Right lobe of liver (tissue), 6 donors: ENCODE data around the gene RAB26. TPM values are rescaled to one million over a fixed set of nuclear protein-coding genes. Genes with fewer than 3 reads are reported as not detected.
"Not testable (repeated sequence)": the region's sequence is repeated elsewhere in the genome, so short reads cannot be mapped to it uniquely, and the experiment has no call there.

Experiments used
- ATAC-seq, 4 donors: fragments of 200-7000 bp; cut with Tn5 transposase; one replicate each; pipeline ENCODE4 v1.9.1; 2020; ENCODE audit warnings: mild to moderate bottlenecking in 4 of 4, moderate library complexity in 4 of 4
- DNase-seq, 3 donors: peaks; one replicate each; pipeline ENCODE4 v3.0.0-alpha.2; 2020
- H3K27ac ChIP-seq, 3 donors: fragments of 200-600 bp; one replicate each; pipeline ENCODE4 v1.8.0; 2022
- H3K27me3 ChIP-seq, 2 donors: fragments of 200-600 bp; one replicate each; pipeline ENCODE4 v1.8.0; 2022
- H3K36me3 ChIP-seq, 4 donors: fragments of 200-600 bp; sonication (generic) in 1 of 4; one replicate each; pipeline versions ENCODE4 v1.5.1 to v1.8.0; 2017 to 2022; ENCODE audit warnings: control low read depth in 1 of 4
- H3K4me1 ChIP-seq, 4 donors: fragments of 200-600 bp; sonication (generic) in 1 of 4; one replicate each; pipeline versions ENCODE4 v1.5.1 to v1.8.0; 2017 to 2022; ENCODE audit warnings: control low read depth in 1 of 4
- H3K4me3 ChIP-seq, 3 donors: fragments of 200-600 bp; one replicate each; pipeline ENCODE4 v1.8.0; 2022
- H3K9me3 ChIP-seq, 4 donors: fragments of 200-600 bp; sonication (generic) in 1 of 4; one replicate each; pipeline versions ENCODE4 v1.5.1 to v1.8.0; 2017 to 2022; ENCODE audit warnings: control low read depth in 1 of 4
- WGBS: methylation state at CpG from one replicate; pipeline ENCODE4 v1.1.6; 2018; ENCODE audit warnings: low coverage, low lambda C conversion rate; ENCODE audit not compliant: insufficient coverage; ENCODE audit errors: missing lambda C conversion rate; 5-methylcytosine and 5-hydroxymethylcytosine counted together
- intact Hi-C, 2 donors: fragments of 100-400 bp; cut with DNase I; formaldehyde crosslinking; loops; one replicate each; pipeline versions ENCODE4 v1.11.2 to v1.14.1; 2022
- total RNA-seq, 6 experiments: library from RNA; depleted of rRNA in 2 of 6; stranded (reverse); fragments of >200 nt in 2 of 6; fragmentation: NEBNext Ultra II Directional in 3 of 6; extraction: Animal tissue kit (Norgen Biotek cat#: 25700) in 3 of 6; gene quantifications; one replicate each; pipeline versions ENCODE4 v1.1.0 to v1.2.4, GENCODE V29; 2016 to 2023
- donor health status: DM: no; HTN: yes; CAD: no.
- donor health status: DM: no; HTN: no; CAD: no.
- donor health status: DM: no; HTN: no; CAD: no.
- donor health status: DM: no; HTN: yes; CAD: no.
- donor health status: DM: no; HTN: yes; CAD: no.

Gene RAB26
- total RNA-seq, 6 experiments from 2014 or later, result 3.8 to 14.6 (median 8.7) TPM

DNA sequence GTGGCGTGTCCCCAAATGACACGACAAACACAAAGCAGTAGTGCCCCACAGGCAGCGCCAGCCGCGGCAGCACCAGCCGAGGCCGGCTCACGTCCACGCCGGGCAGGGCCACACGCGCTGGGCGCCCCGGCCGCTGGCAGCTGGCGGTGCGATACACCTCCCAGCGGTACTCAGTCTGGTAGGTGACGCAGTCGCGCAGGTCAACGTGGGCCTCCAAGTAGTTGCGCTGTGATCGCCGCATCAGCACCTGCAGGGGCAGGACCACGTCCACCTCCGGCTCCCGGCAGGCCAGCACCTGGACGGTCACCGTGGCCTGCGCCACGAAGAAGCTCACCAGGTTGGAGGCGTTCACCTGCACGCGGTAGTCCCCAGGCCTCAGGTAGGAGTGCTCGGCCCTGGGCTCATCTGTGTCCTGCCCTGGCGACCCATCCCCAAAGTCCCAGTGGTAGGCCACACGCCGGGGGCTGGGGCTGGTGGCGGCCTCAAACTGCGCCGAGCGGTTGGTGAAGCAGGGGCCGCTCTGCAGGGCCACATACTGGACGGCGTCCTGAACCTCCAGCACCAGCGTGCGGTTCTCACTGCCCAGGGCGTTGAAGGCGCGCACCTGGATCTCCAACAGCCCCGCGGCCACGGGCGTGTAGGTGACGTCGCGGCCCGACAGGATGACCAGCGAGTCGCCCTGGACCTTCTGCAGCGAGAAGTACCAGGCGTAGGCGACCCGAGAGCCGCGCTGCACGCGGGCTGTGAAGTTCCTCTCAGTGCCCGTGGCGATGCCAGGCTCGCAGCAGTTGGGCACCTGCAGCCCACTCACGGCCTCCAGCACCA, 39.8 kb upstream of the RAB26 start:
- peak in 2 of 4 donors; percentile 10 to 11 for ATAC-seq
- peaks cover 0 to 18% (median 0%) of the 10 kb centered on the region in 4 donors for H3K36me3 ChIP-seq
- 91% methylated on average over 4 of the region's 73 CpGs for WGBS

DNA sequence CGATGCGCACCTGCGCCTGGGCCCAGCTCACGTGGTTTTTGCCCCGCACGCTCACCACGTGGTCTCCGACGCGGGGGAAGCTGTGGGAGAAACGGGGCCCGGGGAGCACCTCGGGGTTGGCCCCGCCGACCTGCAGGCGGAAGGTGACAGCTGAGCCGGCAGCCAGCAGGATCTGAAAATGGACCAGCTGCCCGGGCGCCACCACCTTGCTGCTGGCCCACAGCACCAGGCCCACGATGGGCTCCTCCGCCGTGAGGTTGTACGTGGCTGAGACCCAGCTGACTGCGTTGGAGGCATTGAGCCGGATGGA, 39.2 kb upstream of the RAB26 start:
- H3K9me3 ChIP-seq, H3K4me1 ChIP-seq, ATAC-seq, H3K27me3 ChIP-seq, intact Hi-C loops, H3K27ac ChIP-seq, H3K4me3 ChIP-seq, DNase-seq: not testable (repeated sequence)
- 80% methylated on average over 1 of the region's 25 CpGs for WGBS
- peaks cover 0 to 18% (median 0%) of the 10 kb centered on the region in 4 donors for H3K36me3 ChIP-seq

More for the DNA sequence above, 39.8 kb upstream of the RAB26 start:
- H3K4me1 ChIP-seq, H3K27me3 ChIP-seq, H3K9me3 ChIP-seq, intact Hi-C loops, H3K4me3 ChIP-seq, DNase-seq, H3K27ac ChIP-seq: not testable (repeated sequence)

DNA sequence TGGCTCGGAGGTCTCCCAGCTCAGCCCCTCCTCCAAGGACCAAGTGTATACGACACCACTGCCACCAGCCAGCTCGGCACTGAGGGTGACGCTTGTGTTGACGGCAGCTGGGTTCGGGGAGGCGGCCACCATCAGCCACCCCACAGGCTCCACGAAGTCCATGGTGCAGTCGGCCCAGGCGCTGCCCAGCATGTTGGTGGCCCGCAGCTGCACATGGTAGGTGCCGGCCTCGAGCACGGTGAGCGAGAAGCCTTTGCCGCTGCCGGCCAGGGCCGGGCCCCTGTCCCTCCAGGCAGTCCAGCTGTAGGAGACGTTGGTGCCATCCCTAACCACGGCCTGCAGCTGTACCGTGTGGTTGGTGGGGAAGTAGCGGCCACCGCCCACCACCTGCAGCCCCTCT, 38.6 kb upstream of the RAB26 start:
- H3K4me1 ChIP-seq, H3K9me3 ChIP-seq, DNase-seq, H3K4me3 ChIP-seq, H3K27me3 ChIP-seq, intact Hi-C loops, H3K27ac ChIP-seq: not testable (repeated sequence)
- ATAC-seq, result peak in 1 of 4 donors; percentile 14
- H3K36me3 ChIP-seq, result peaks cover 0 to 18% (median 0%) of the 10 kb centered on the region in 4 donors
- WGBS, result no CpG with 5 or more reads among the region's 23 CpGs

DNA sequence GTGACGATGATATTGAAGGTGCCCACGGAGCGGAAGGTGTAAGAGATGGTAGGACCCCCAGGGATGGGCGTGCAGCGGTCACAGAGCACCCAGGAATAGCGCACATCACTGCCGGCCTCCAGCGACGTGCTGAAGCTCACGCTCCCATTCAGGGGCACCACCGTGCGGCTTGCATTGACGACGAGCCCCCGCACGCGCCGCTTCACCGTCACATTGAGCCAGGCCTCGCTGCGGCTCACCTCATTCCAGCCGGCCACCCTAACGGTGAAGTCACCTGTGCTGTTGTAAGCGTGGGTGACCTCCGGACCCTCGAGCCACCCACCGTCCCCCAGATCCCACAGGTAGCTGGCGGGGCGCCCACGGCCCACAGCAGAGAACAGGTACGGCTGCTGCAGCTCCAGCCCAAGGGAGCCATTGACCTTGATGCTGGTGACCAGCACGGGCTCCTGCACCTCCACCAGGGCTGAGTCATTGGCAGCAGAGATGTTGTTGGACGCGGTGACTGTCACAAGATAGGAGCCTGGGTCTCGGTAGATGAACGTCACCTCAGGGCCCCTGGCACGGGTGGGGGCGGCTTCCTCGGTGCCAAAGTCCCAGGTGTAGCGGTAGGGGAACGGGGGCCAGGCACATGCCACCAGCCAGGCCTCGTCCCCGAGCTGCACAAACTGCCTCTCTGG, 38.0 kb upstream of the RAB26 start:
- H3K4me1 ChIP-seq, H3K27ac ChIP-seq, H3K27me3 ChIP-seq, H3K4me3 ChIP-seq, H3K9me3 ChIP-seq, DNase-seq, intact Hi-C loops: not testable (repeated sequence)
- H3K36me3 ChIP-seq, result peaks cover 0 to 18% (median 0%) of the 10 kb centered on the region in 4 donors
- peak in 3 of 4 donors; percentile 23 to 62 (median 41) for ATAC-seq
- no CpG with 5 or more reads among the region's 43 CpGs for WGBS

DNA sequence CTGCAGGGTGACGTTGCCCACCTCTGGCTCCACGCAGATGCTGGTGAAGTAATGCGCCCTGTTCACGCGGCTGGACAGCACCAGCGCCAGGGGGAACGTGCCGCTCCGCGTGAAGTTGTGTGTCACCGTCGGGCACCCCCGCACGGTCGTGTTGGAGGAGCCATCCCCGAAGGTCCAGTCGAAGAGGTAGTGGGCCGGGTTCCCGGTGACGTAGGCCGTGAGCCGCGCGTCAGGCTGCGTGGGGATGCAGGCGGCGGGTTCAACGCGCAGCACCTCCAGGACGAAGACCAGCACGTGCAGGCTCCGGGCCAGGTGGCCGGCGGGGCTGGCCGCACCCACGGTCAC, 37.4 kb upstream of the RAB26 start:
- H3K27me3 ChIP-seq, H3K27ac ChIP-seq, H3K4me3 ChIP-seq, H3K9me3 ChIP-seq, H3K4me1 ChIP-seq, DNase-seq, intact Hi-C loops: not testable (repeated sequence)
- ATAC-seq, result peak in 1 of 4 donors; percentile 12
- no CpG with 5 or more reads among the region's 36 CpGs for WGBS
- peaks cover 0 to 18% (median 0%) of the 10 kb centered on the region in 4 donors for H3K36me3 ChIP-seq

DNA sequence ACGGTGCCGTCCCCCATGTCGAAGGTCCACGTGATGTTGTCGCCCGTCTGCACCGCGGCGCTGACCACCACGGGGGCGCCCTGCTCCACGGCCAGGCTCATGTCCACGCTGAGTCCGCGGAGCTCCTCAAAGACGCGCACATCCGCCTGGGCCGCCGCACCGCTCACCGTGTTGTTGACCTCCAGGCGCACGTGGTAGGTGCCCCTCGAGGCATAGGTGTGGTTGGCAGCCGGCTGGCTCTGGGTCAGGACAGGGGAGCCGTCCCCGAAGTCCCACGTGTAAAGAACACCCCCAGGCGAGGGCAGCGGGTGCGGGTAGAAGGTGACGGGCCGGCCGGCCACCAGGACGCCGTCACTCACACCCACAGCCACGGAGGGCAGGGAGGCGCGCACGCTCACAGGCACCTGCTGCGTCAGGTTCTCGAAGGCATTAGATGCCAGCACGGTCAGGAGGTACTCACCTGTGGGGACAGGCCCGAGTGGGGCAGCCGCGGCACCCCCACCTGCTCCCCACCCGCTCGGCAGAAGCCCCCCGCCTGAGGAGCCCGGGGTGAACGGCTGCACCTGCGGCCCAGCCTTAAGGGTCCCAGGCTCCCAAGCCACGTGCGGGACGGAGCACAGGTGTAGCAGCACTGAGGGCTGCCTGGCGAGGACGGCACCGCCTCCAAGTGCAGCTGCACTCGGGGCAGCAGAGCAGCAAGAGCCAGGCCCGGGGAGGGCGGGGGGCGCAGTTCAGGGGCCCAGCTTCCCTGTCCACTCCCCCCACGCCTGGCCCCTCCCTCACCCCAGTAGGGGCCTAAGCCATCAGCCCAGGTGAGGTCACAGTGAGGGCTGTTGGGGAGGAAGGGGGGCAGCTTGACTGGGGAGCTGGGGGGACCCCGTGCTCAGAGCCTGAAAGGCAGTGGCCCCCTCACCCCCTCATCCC, 36.8 kb upstream of the RAB26 start:
- intact Hi-C loops, H3K27ac ChIP-seq, H3K9me3 ChIP-seq, H3K4me3 ChIP-seq, DNase-seq, H3K27me3 ChIP-seq, H3K4me1 ChIP-seq: not testable (repeated sequence)
- H3K36me3 ChIP-seq, result peaks cover 0 to 18% (median 0%) of the 10 kb centered on the region in 4 donors
- WGBS, result 90% methylated on average over 4 of the region's 65 CpGs
- ATAC-seq, result peak in 1 of 4 donors; percentile 7

DNA sequence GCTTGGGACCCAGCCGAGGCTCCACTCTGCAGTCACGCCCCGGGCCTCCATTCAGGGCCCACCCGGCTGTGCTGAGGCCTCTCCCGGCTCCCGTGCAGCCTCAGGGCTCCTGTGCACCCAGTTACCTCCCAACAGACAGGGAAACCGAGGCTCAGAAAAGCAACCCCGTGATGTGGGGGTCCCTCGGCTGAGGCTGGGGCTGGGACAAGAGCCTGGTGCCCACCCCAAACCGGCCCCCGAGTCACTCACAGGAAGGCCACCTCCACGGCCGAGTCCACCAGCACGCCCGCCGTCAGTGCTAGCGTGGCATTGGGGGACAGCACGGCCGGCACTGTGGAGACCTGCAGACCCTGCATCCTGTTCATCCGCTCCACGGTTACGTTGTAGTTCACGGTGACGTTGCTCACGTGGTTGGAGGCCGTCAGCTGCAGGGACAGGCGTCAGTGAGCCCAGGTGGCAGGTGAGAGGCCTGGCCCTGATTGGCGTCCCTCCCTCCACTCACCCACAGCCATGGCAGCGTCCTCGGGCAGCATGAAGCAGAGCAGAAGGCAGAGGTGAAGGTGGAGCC, 35.8 kb upstream of the RAB26 start:
- WGBS, result no CpG with 5 or more reads among the region's 30 CpGs
- H3K36me3 ChIP-seq, result peaks cover 0 to 18% (median 0%) of the 10 kb centered on the region in 4 donors
- DNase-seq, H3K4me1 ChIP-seq, intact Hi-C loops, H3K27ac ChIP-seq, ATAC-seq, H3K9me3 ChIP-seq, H3K27me3 ChIP-seq, H3K4me3 ChIP-seq: not testable (repeated sequence)

DNA sequence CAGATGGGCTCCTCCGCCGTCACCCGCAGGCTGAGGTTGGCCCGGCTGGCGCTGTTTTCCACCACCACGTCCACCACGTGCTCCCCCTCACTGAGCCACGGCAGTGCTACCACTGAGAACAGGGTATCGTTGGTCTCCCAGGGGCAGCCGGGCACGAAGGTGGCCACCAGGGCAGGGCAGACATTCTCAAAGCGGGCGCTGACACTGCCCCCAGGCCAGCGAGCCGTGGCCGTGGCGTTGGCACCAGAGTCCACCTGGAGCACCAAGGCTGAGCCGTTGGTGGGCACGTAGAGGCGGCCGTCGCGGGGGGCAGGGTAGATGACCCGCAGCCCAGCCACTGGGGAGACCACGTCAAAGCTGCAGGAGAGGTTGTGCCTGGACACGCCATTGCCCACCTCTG, 34.2 kb upstream of the RAB26 start:
- ATAC-seq, H3K36me3 ChIP-seq, H3K4me1 ChIP-seq, H3K27ac ChIP-seq, H3K9me3 ChIP-seq, DNase-seq, intact Hi-C loops, H3K27me3 ChIP-seq, H3K4me3 ChIP-seq: not testable (repeated sequence)
- whole genome bisulfite sequencing, result no CpG with 5 or more reads among the region's 26 CpGs

DNA sequence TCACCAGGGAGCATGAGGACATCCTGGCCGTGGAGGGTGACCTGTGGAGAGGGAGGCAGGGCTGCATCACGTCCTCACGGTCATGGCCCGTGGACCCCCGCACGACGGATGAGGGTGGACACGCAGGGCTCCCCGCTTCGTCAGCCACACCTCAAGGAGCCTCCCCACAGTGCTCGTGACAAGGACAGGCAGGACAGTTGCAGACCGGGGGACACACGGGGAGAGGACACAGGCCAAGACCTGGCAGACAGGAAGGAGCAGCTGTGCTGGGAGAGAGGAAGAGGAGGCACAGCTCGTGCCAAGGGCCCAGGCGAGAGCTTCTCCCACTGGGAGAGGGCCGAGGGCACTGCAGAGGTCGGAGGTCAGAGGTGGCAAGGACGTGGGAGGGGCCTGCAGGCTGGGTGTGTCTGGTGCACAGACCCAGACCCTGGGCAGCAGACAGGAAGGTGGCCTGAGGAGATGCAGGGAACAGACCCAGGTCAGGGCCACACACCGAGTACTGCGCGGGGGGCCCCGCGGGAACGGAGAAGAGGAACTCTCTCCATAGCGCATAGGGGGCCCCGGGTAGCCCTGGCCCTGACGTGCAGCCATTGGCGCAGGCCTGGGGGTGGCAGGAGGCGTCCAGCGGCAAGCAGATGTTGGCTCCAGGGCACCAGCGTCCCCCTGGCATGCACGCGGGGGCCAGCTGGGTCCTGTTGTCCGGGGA, 33.4 kb upstream of the RAB26 start:
- H3K9me3 ChIP-seq, ATAC-seq, H3K36me3 ChIP-seq, H3K27me3 ChIP-seq, H3K4me3 ChIP-seq, intact Hi-C loops, H3K27ac ChIP-seq, DNase-seq, H3K4me1 ChIP-seq: not testable (repeated sequence)
- WGBS, result no CpG with 5 or more reads among the region's 34 CpGs
